B cell (primary cell): ENCODE measurements around the gene PKIG. TPM values are rescaled to one million over a fixed set of nuclear protein-coding genes. Genes with fewer than 3 reads are reported as not detected.

ENCODE experiments used
- ATAC-seq: fragments of 200-7000 bp; cut with Tn5 transposase; one replicate; pipeline ENCODE4 v1.10.0; 2021; ENCODE audit warnings: low read depth, mild to moderate bottlenecking, moderate number of reproducible peaks, moderate library complexity
- CTCF ChIA-PET: fragments of 350-600 bp; sonication (Branson Sonifier 250); formaldehyde crosslinking; loops from one replicate; lab custom pipeline; 2021; ENCODE audit warnings: antibody characterized with exemption, inconsistent platforms; lab: Charles Lee
- POLR2A ChIA-PET: fragments of 350-600 bp; sonication (Branson Sonifier 250); formaldehyde crosslinking; loops from one replicate; lab custom pipeline; 2021; ENCODE audit warnings: antibody characterized with exemption; lab: Charles Lee
- DNase-seq: peaks from one replicate; pipeline ENCODE4 v3.0.0; 2013
- H2AFZ ChIP-seq: 2 replicates; pipeline ENCODE4 v1.6.1; 2012; ENCODE audit warnings: mild to moderate bottlenecking, low read depth, low read length; ENCODE audit not compliant: insufficient read depth, poor library complexity, severe bottlenecking
- H3K27ac ChIP-seq, 2 donors: 1 replicate in 1 of 2; 2 replicates in 1 of 2; pipeline ENCODE4 v1.5.1; 2012 to 2013; ENCODE audit warnings: low read length in 2 of 2, mild to moderate bottlenecking in 2 of 2, moderate library complexity in 1 of 2
- H3K27me3 ChIP-seq, 4 experiments: fragments of 200-600 bp in 1 of 4; sonication (generic) in 1 of 4; replicated peaks in 1 of 4; 1 replicate in 2 of 4; 2 replicates in 2 of 4; pipeline versions ENCODE4 v1.6.1 to v1.7.0; 2013 to 2016; ENCODE audit warnings: low read length in 3 of 4, mild to moderate bottlenecking in 2 of 4, mixed read lengths in 1 of 4, moderate library complexity in 1 of 4; ENCODE audit not compliant: insufficient read depth in 4 of 4, control insufficient read depth in 3 of 4; ENCODE audit errors: control extremely low read depth in 1 of 4
- H3K36me3 ChIP-seq, 2 experiments: replicated peaks in 1 of 2; 1 replicate in 1 of 2; 2 replicates in 1 of 2; pipeline versions ENCODE4 v1.6.1 to v1.7.1; 2013; ENCODE audit warnings: low read length in 1 of 2; ENCODE audit not compliant: insufficient read depth in 2 of 2, control insufficient read depth in 1 of 2; ENCODE audit errors: control extremely low read depth in 1 of 2, extremely low read depth in 1 of 2
- H3K4me1 ChIP-seq, 2 donors: fragments of 200-600 bp in 1 of 2; sonication (generic) in 1 of 2; 1 replicate in 1 of 2; 2 replicates in 1 of 2; pipeline versions ENCODE4 v1.5.1 to v1.6.1; 2013 to 2017; ENCODE audit warnings: low read length in 2 of 2; ENCODE audit not compliant: control insufficient read depth in 2 of 2, insufficient read depth in 2 of 2
- H3K4me2 ChIP-seq: replicated peaks from 2 replicates; pipeline ENCODE3; 2012; ENCODE audit warnings: mild to moderate bottlenecking, low read depth, low read length; ENCODE audit not compliant: poor library complexity, severe bottlenecking
- H3K4me3 ChIP-seq, 5 experiments: fragments of 200-600 bp in 1 of 5; sonication (generic) in 1 of 5; 1 replicate in 3 of 5; 2 replicates in 2 of 5; pipeline versions ENCODE4 v1.5.1 to v1.7.0; 2011 to 2016; ENCODE audit warnings: low read length in 4 of 5, mild to moderate bottlenecking in 4 of 5, low read depth in 2 of 5, control low read depth in 1 of 5, moderate library complexity in 1 of 5; ENCODE audit not compliant: insufficient read depth in 1 of 5; ENCODE audit errors: control extremely low read depth in 1 of 5, extremely low read depth in 1 of 5
- H3K79me2 ChIP-seq: fragments of 200-600 bp; sonication (generic); one replicate; pipeline ENCODE4 v1.6.0; 2016; ENCODE audit warnings: low read length; ENCODE audit not compliant: control insufficient read depth, insufficient read depth
- H3K9ac ChIP-seq: fragments of 200-600 bp; sonication (generic); 2 replicates; pipeline ENCODE4 v1.6.1; 2017; ENCODE audit warnings: mild to moderate bottlenecking, low read length, moderate library complexity
- H3K9me3 ChIP-seq, 3 donors: one replicate each; pipeline versions ENCODE4 v1.6.1 to v1.7.1; 2013; ENCODE audit warnings: low read length in 2 of 3; ENCODE audit not compliant: control insufficient read depth in 2 of 3, insufficient read depth in 1 of 3; ENCODE audit errors: control extremely low read depth in 1 of 3
- H4K20me1 ChIP-seq: 2 replicates; pipeline ENCODE4 v1.6.0; 2012; ENCODE audit warnings: mild to moderate bottlenecking, low read length; ENCODE audit not compliant: insufficient read depth, control insufficient read depth, poor library complexity, severe bottlenecking
- H3K27ac Mint-ChIP-seq: one replicate; pipeline ENCODE4 v1.8.0; 2021; ENCODE audit warnings: mixed read lengths
- H3K27me3 Mint-ChIP-seq: one replicate; pipeline ENCODE4 v1.8.0; 2021; ENCODE audit warnings: mixed read lengths
- H3K4me1 Mint-ChIP-seq: one replicate; pipeline ENCODE4 v1.8.0; 2021; ENCODE audit warnings: mixed read lengths
- H3K4me3 Mint-ChIP-seq: one replicate; pipeline ENCODE4 v1.8.0; 2021; ENCODE audit warnings: mixed read lengths
- H3K9me3 Mint-ChIP-seq: one replicate; pipeline ENCODE4 v1.8.0; 2022; ENCODE audit warnings: mixed read lengths; ENCODE audit not compliant: insufficient read depth
- EZH2 ChIP-seq: IDR thresholded peaks from 2 replicates; pipeline ENCODE4 v1.6.1; 2012; ENCODE audit warnings: borderline replicate concordance, low read depth, mild to moderate bottlenecking, moderate library complexity, low read length; ENCODE audit not compliant: insufficient read depth, poor library complexity, severe bottlenecking
- WGBS: methylation state at CpG from one replicate; pipeline ENCODE4 v1.1.5; 2013; ENCODE audit warnings: missing lambda C conversion rate; ENCODE audit not compliant: insufficient coverage; 5-methylcytosine and 5-hydroxymethylcytosine counted together
- intact Hi-C: fragments of 100-400 bp; cut with micrococcal nuclease; formaldehyde crosslinking; loops from one replicate; pipeline ENCODE4 v1.10.0; 2022
- polyA plus RNA-seq: library from polyadenylated mRNA; depleted of rRNA; stranded (reverse); fragments of >200 nt; gene quantifications from 2 replicates; pipeline ENCODE4 v1.2.3, GENCODE V29; 2012
- total RNA-seq, 2 donors: library from RNA; stranded (reverse); fragments of 120-200 nt in 1 of 2; gene quantifications; 1 replicate in 1 of 2; 2 replicates in 1 of 2; pipeline versions ENCODE4 v1.2.3 to v1.2.4, GENCODE V29; 2013 to 2022
- TF ChIP-seq, protein P1 (sequence below): fragments of 200-600 bp; IDR thresholded peaks from one replicate; pipeline ENCODE4 v1.8.0; 2022; ENCODE audit warnings: antibody characterized with exemption, mild to moderate bottlenecking

PKIG gene
- total and polyA plus RNA-seq, 2 donors (not counting 1 experiment from before 2014, with no cell fraction given) = 128 to 168 TPM

DNA sequence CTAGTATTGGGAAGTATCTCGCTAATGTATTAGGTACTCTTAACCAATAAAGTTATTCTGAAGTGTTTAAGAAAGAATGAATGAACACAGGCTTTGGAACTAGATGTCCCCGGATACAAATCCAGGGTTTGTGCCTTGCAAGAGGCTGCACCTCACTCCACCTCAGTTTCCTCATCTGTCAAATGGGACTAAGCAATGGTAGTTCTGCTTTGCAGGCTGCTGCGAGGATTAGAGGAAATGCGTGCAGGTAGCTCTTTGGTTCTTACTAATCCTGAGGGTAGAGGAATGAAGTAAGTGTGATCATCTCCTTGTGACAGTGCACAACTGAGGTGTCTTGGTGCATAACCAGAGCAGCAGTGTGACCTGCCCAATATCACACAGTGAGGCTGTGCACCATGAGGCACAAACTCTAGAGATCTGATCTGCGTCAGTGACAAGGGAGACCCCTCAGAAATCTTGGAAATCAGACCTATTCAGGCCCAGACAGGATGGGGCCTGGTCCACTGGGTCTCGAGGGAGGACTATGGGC is 42.4 kb downstream of the PKIG start:
- Histone ChIP-seq H3K4me3 (no peak overlapping the region), H3K9ac (no peak overlapping the region), H3K79me2 (no peaks in the 10 kb centered on the region), H3K4me1 (no peaks in the 10 kb centered on the region), H4K20me1 (no peaks in the 10 kb centered on the region), H3K9me3 (peaks cover 0 to 11% (median 7%) of the 10 kb centered on the region in 3 donors), H3K27me3 (no peaks in the 10 kb centered on the region), H2AFZ (no peak overlapping the region), H3K4me2 (no peak overlapping the region), H3K36me3 (peaks cover 0 to 20% of the 10 kb centered on the region in 2 experiments), H3K27ac (no peak overlapping the region)
- ChIA-PET CTCF (no interaction called here), POLR2A (interaction anchor here (0.6 kb wide), 1 partner anchor 27 kb away, joined by 3 read pairs; no protein-coding TSS in a partner anchor)
- intact Hi-C loops = no loop called here
- H3K4me1 Mint-ChIP-seq = peaks cover 8% of the 10 kb centered on the region
- WGBS = 88% methylated on average over 3 of the region's 6 CpGs
- no peaks in the 10 kb centered on the region for H3K9me3 Mint-ChIP-seq
- H3K27me3 Mint-ChIP-seq = no peaks in the 10 kb centered on the region
- ATAC-seq (no peak), DNase-seq (no peak)
- no peak for TF ChIP-seq EZH2
- TF ChIP-seq, protein P1, sequence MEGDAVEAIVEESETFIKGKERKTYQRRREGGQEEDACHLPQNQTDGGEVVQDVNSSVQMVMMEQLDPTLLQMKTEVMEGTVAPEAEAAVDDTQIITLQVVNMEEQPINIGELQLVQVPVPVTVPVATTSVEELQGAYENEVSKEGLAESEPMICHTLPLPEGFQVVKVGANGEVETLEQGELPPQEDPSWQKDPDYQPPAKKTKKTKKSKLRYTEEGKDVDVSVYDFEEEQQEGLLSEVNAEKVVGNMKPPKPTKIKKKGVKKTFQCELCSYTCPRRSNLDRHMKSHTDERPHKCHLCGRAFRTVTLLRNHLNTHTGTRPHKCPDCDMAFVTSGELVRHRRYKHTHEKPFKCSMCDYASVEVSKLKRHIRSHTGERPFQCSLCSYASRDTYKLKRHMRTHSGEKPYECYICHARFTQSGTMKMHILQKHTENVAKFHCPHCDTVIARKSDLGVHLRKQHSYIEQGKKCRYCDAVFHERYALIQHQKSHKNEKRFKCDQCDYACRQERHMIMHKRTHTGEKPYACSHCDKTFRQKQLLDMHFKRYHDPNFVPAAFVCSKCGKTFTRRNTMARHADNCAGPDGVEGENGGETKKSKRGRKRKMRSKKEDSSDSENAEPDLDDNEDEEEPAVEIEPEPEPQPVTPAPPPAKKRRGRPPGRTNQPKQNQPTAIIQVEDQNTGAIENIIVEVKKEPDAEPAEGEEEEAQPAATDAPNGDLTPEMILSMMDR = no peak
- peak overlapping the region; percentile 37 for H3K27ac Mint-ChIP-seq
- no peak overlapping the region for H3K4me3 Mint-ChIP-seq

DNA sequence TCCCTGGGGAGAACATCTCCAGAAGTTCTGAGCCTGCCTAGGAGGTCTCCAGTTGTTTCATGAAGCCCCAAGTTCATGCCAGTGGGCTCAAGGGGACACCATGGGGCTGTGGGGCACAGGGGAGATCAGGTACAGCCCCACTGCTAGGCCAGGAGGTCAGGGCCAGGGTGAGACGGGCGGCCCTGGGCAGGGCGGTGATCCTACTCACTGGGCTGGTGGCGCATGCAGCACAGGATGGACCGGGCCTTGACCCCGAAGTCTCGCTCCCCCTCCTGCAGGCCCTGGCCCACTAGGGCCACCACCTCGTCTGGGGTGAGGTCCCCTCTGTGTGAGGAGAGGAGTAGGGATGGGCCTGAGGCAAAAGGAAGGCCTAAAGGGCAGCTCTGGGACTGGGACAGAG is 43.0 kb downstream of the PKIG start:
- peaks cover 0 to 11% (median 7%) of the 10 kb centered on the region in 3 donors for H3K9me3 ChIP-seq
- H3K79me2 ChIP-seq = no peaks in the 10 kb centered on the region
- Mint-ChIP-seq H3K4me3 (no peak overlapping the region), H3K27ac (no peak overlapping the region), H3K27me3 (no peaks in the 10 kb centered on the region), H3K4me1 (peaks cover 7% of the 10 kb centered on the region), H3K9me3 (no peaks in the 10 kb centered on the region)
- H3K4me3 ChIP-seq = no peak overlapping the region
- H3K4me2 ChIP-seq = no peak overlapping the region
- peaks cover 0 to 14% of the 10 kb centered on the region in 2 experiments for H3K36me3 ChIP-seq
- H3K27me3 ChIP-seq = no peaks in the 10 kb centered on the region
- DNase-seq (no peak), ATAC-seq (no peak)
- POLR2A ChIA-PET = interaction anchor here (0.6 to 1.3 kb wide), 2 partner anchors 28 to 150 kb away, joined by 3 read pairs; partner anchors contain the start of gene TTPAL
- H3K9ac ChIP-seq = no peak overlapping the region
- CTCF ChIA-PET = no interaction called here
- H3K4me1 ChIP-seq = no peaks in the 10 kb centered on the region
- H2AFZ ChIP-seq = no peak overlapping the region
- H3K27ac ChIP-seq = no peak overlapping the region
- no peaks in the 10 kb centered on the region for H4K20me1 ChIP-seq
- TF ChIP-seq EZH2 = no peak
- TF ChIP-seq, protein P1 = no peak
- intact Hi-C loops = no loop called here
- WGBS = 100% methylated on average over 7 of the region's 8 CpGs
